SK-N-SH treated with all-trans-retinoic acid at 6 μM for 48 hours (cell line): ENCODE results near the gene NOLC1.

Experiments
- BACH2 ChIP-seq: fragments of 250-450 bp; sonication (Bioruptor Pico); IDR thresholded peaks from 2 replicates; pipeline ENCODE4 v1.9.0; 2021; ENCODE audit warnings: mild to moderate bottlenecking, borderline replicate concordance
- GLIS3 ChIP-seq: fragments of 250-450 bp; sonication (Bioruptor Pico); IDR thresholded peaks from 2 replicates; pipeline ENCODE4 v1.5.0; 2020; ENCODE audit warnings: mild to moderate bottlenecking, moderate library complexity
- ISL1 ChIP-seq: fragments of 250-450 bp; sonication (Bioruptor Pico); IDR thresholded peaks from 2 replicates; pipeline ENCODE4 v2.1.2; 2022; ENCODE audit warnings: mild to moderate bottlenecking, moderate library complexity
- PPARA ChIP-seq: fragments of 250-450 bp; sonication (Bioruptor Pico); IDR thresholded peaks from 2 replicates; pipeline ENCODE4 v1.5.0; 2020; ENCODE audit warnings: mild to moderate bottlenecking, borderline replicate concordance
- RARB ChIP-seq: fragments of 250-450 bp; sonication (Bioruptor Pico); IDR thresholded peaks from 2 replicates; pipeline ENCODE4 v1.8.0; 2021; ENCODE audit warnings: mild to moderate bottlenecking, moderate library complexity
- SNAI2 ChIP-seq: fragments of 250-450 bp; sonication (Bioruptor Pico); IDR thresholded peaks from 2 replicates; pipeline ENCODE4 v1.5.0; 2020; ENCODE audit warnings: mild to moderate bottlenecking, moderate library complexity
- ZFP3 ChIP-seq: fragments of 250-450 bp; sonication (Bioruptor Pico); IDR thresholded peaks from 2 replicates; pipeline ENCODE4 v1.5.0; 2020; ENCODE audit warnings: mild to moderate bottlenecking, moderate library complexity
- ZFP30 ChIP-seq: fragments of 450-650 bp; formaldehyde crosslinking; IDR thresholded peaks from 2 replicates; pipeline ENCODE4 v1.5.0; 2022; ENCODE audit warnings: mild to moderate bottlenecking, moderate library complexity
- ZNF565 ChIP-seq: fragments of 450-650 bp; formaldehyde crosslinking; conservative IDR thresholded peaks from 2 replicates; pipeline ENCODE4 v1.5.0; 2020; ENCODE audit warnings: low read depth, mild to moderate bottlenecking, moderate library complexity
- ZNF8 ChIP-seq: fragments of 450-650 bp; formaldehyde crosslinking; IDR thresholded peaks from 2 replicates; pipeline ENCODE4 v1.5.0; 2020; ENCODE audit warnings: mild to moderate bottlenecking, moderate library complexity
- TF ChIP-seq, protein P1 (sequence below): fragments of 250-450 bp; sonication (Bioruptor Pico); IDR thresholded peaks from 2 replicates; pipeline ENCODE4 v1.8.0; 2020; ENCODE audit warnings: mild to moderate bottlenecking, moderate library complexity, borderline replicate concordance
- TF ChIP-seq, protein P2 (sequence below): fragments of 250-450 bp; sonication (Bioruptor Pico); IDR thresholded peaks from 2 replicates; pipeline ENCODE4 v1.8.0; 2021; ENCODE audit warnings: low read depth, mild to moderate bottlenecking, moderate library complexity, borderline replicate concordance
- TF ChIP-seq, protein P3 (sequence below): fragments of 250-450 bp; sonication (Bioruptor Pico); IDR thresholded peaks from 2 replicates; pipeline ENCODE4 v1.5.1; 2020; ENCODE audit warnings: low read depth, mild to moderate bottlenecking, moderate library complexity
- TF ChIP-seq, protein P4 (sequence below): fragments of 250-450 bp; sonication (Bioruptor Pico); IDR thresholded peaks from 2 replicates; pipeline ENCODE4 v1.5.0; 2020; ENCODE audit warnings: mild to moderate bottlenecking, moderate library complexity

DNA sequence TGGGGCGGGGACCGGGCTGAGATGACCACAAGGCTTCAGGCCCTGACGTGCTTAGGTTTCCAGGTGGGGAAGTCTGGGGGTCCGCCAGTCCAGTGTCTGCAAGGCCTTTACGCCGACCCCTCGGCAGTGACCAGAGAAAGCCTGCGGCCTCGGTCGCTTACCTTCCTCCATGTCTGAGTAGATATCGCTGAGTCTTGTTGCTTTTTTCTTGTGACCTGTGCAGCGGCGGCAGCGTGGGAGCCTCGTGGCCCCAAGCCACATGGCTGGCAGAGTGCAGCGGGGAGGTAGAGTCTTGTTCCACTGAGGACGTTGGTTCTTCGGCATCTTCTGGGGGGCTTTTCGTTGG is 329 bp downstream of the NOLC1 start:
- TF ChIP-seq PPARA (CRISPR knock-in tag) (no peak), ZFP3 (CRISPR knock-in tag) (no peak), RARB (CRISPR knock-in tag) (no peak), ZFP30 (no peak), GLIS3 (CRISPR knock-in tag) (no peak), ZNF565 (CRISPR knock-in tag) (no peak), ZNF8 (CRISPR knock-in tag) (no peak), ISL1 (CRISPR knock-in tag) (no peak), BACH2 (CRISPR knock-in tag) (no peak), SNAI2 (CRISPR knock-in tag) (no peak)
- TF ChIP-seq, protein P1, sequence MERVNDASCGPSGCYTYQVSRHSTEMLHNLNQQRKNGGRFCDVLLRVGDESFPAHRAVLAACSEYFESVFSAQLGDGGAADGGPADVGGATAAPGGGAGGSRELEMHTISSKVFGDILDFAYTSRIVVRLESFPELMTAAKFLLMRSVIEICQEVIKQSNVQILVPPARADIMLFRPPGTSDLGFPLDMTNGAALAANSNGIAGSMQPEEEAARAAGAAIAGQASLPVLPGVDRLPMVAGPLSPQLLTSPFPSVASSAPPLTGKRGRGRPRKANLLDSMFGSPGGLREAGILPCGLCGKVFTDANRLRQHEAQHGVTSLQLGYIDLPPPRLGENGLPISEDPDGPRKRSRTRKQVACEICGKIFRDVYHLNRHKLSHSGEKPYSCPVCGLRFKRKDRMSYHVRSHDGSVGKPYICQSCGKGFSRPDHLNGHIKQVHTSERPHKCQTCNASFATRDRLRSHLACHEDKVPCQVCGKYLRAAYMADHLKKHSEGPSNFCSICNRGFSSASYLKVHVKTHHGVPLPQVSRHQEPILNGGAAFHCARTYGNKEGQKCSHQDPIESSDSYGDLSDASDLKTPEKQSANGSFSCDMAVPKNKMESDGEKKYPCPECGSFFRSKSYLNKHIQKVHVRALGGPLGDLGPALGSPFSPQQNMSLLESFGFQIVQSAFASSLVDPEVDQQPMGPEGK, result no peak
- TF ChIP-seq, protein P2, sequence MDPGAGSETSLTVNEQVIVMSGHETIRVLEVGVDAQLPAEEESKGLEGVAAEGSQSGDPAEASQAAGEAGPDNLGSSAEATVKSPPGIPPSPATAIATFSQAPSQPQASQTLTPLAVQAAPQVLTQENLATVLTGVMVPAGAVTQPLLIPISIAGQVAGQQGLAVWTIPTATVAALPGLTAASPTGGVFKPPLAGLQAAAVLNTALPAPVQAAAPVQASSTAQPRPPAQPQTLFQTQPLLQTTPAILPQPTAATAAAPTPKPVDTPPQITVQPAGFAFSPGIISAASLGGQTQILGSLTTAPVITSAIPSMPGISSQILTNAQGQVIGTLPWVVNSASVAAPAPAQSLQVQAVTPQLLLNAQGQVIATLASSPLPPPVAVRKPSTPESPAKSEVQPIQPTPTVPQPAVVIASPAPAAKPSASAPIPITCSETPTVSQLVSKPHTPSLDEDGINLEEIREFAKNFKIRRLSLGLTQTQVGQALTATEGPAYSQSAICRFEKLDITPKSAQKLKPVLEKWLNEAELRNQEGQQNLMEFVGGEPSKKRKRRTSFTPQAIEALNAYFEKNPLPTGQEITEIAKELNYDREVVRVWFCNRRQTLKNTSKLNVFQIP, result peak; percentile 50; the same call in 1 of the 2 replicates
- TF ChIP-seq, protein P3, sequence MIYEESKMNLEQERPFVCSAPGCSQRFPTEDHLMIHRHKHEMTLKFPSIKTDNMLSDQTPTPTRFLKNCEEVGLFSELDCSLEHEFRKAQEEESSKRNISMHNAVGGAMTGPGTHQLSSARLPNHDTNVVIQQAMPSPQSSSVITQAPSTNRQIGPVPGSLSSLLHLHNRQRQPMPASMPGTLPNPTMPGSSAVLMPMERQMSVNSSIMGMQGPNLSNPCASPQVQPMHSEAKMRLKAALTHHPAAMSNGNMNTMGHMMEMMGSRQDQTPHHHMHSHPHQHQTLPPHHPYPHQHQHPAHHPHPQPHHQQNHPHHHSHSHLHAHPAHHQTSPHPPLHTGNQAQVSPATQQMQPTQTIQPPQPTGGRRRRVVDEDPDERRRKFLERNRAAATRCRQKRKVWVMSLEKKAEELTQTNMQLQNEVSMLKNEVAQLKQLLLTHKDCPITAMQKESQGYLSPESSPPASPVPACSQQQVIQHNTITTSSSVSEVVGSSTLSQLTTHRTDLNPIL, result no peak
- TF ChIP-seq, protein P4, sequence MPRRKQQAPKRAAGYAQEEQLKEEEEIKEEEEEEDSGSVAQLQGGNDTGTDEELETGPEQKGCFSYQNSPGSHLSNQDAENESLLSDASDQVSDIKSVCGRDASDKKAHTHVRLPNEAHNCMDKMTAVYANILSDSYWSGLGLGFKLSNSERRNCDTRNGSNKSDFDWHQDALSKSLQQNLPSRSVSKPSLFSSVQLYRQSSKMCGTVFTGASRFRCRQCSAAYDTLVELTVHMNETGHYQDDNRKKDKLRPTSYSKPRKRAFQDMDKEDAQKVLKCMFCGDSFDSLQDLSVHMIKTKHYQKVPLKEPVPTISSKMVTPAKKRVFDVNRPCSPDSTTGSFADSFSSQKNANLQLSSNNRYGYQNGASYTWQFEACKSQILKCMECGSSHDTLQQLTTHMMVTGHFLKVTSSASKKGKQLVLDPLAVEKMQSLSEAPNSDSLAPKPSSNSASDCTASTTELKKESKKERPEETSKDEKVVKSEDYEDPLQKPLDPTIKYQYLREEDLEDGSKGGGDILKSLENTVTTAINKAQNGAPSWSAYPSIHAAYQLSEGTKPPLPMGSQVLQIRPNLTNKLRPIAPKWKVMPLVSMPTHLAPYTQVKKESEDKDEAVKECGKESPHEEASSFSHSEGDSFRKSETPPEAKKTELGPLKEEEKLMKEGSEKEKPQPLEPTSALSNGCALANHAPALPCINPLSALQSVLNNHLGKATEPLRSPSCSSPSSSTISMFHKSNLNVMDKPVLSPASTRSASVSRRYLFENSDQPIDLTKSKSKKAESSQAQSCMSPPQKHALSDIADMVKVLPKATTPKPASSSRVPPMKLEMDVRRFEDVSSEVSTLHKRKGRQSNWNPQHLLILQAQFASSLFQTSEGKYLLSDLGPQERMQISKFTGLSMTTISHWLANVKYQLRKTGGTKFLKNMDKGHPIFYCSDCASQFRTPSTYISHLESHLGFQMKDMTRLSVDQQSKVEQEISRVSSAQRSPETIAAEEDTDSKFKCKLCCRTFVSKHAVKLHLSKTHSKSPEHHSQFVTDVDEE (CRISPR knock-in tag), result no peak
